Measurements from ENCODE around the gene FEZ2.

Gene FEZ2

GRCh38 chr2:36586672-36587071 lies 11.3 kb downstream of the FEZ2 start:
- no peak for DNase-seq

GRCh38 chr2:36584148-36584794 lies 13.7 kb downstream of the FEZ2 start:
- no peak for DNase-seq

GRCh38 chr2:36582951-36583350 lies 15.0 kb downstream of the FEZ2 start:
- DNase-seq = no peak

- DNase-seq = no peak
Observed at GRCh38 chr2:36582538-36582937, 15.4 kb downstream of the FEZ2 start.

- no peak for DNase-seq
Observed at GRCh38 chr2:36579297-36579664, 18.7 kb downstream of the FEZ2 start.

GRCh38 chr2:36578343-36579296 lies 19.3 kb downstream of the FEZ2 start:
- no peak for DNase-seq

GRCh38 chr2:36577884-36578283 lies 20.1 kb downstream of the FEZ2 start:
- no peak for DNase-seq

- DNase-seq = no peak
Observed at GRCh38 chr2:36574560-36574959, 23.4 kb downstream of the FEZ2 start.

GRCh38 chr2:36573165-36573564 lies 24.8 kb downstream of the FEZ2 start:
- DNase-seq = no peak

- no peak for DNase-seq
Observed at GRCh38 chr2:36572719-36573059, 25.3 kb downstream of the FEZ2 start.

- no peak for DNase-seq
Observed at GRCh38 chr2:36572054-36572718, 25.8 kb downstream of the FEZ2 start.

GRCh38 chr2:36570416-36570815 lies 27.6 kb downstream of the FEZ2 start:
- DNase-seq = no peak

- DNase-seq = no peak
Observed at GRCh38 chr2:36569267-36569856, 28.6 kb downstream of the FEZ2 start.

GRCh38 chr2:36568516-36569246 lies 29.3 kb downstream of the FEZ2 start:
- DNase-seq = no peak

- DNase-seq = no peak
Observed at GRCh38 chr2:36567711-36568408, 30.1 kb downstream of the FEZ2 start.

- DNase-seq = no peak
Observed at GRCh38 chr2:36566887-36567286, 31.1 kb downstream of the FEZ2 start.

GRCh38 chr2:36565712-36566111 lies 32.3 kb downstream of the FEZ2 start:
- DNase-seq = no peak

GRCh38 chr2:36564377-36564930 lies 33.5 kb downstream of the FEZ2 start:
- no peak for DNase-seq

- DNase-seq = no peak
Observed at GRCh38 chr2:36562973-36563532, 34.9 kb downstream of the FEZ2 start.

- no peak for DNase-seq
Observed at GRCh38 chr2:36562240-36562639, 35.7 kb downstream of the FEZ2 start.

GRCh38 chr2:36561237-36561944 lies 36.6 kb downstream of the FEZ2 start:
- DNase-seq = no peak

Data from NCI-H1930 (cell line).